Measurements from ENCODE around the gene DEPDC1B. TPM values are rescaled to one million over a fixed set of nuclear protein-coding genes. Genes with fewer than 3 reads are reported as not detected.
"Not testable (repeated sequence)": the region's sequence is repeated elsewhere in the genome, so short reads cannot be mapped to it uniquely, and the experiment has no call there.

DEPDC1B gene
- total and polyA plus RNA-seq, 2 experiments from 2014 or later = 38.3 to 67.9 TPM

DNA sequence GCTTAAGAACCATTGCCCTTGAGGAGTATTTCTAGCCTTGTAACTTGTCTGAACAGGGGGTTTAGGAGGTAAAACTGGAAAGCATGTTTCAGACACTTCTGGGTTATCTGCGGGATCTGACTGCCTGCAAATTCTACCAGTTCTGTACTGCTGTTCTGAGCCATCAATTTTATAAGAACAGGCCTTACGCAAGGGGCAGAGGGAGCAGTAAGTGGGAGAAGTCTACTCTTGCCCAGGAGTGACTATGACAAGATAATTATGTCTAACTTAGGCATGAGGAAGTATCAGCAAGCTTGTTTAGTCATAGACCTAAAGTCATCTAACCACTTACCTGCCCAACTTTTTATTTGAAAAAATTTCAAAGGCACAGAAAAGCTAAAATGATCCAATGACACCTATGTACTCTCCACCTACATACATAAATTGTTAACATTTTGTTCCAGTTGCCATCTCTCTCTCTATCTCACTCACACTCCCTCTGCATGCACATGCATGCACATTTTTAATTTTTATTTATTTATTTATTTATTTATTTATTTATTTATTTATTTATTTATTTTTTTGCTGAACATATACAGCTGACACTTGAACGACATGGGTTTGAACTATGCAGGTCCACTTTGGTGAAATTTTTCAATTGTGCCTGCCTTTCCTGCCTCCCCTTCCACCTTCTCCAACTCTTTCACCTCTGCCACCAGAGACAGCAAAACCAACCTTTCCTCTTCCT, 18.4 kb upstream of the DEPDC1B start:
- no peak for ATAC-seq

DNA sequence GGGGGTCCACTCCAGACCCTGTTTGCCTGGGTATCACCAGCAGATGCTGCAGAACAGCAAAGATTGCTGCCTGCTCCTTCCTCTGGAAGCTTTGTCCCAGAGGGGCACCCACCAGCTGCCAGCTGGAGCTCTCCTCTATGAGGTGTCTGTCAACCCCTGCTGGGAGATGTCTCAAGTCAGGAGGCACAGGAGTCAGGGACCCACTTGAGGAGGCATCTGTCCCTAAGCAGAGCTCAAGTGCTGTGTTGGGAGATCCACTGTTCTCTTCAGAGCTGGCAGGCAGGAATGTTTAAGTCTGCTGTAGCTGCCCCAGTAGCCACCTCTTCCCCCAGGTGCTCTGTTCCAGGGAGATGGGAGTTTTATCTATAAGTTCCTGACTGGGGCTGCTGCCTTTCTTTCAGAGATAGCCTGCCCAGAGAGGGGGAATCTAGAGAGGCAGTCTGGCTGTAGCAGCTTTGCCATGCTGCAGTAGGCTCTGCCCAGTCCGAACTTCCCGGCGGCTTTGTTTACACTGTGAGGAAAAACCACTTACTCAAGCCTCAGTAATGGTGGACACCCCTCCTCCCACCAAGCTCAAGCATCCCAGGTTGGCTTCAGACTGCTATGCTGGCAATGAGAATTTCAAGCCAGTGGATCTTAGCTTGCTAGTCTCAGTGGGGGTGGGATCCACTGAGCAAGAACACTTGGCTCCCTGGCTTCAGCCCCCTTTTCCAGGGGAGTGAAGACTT, 15.4 kb upstream of the DEPDC1B start:
- not testable (repeated sequence) for DNase-seq (ENCODE audit: low spot score); H3K4me3 Mint-ChIP-seq; H3F3A ChIP-seq (replicated peaks; ENCODE audit: low read depth); H3K79me2 ChIP-seq (replicated peaks; ENCODE audit: insufficient read depth); H3K36me3 ChIP-seq (ENCODE audit: insufficient read depth); H3K4me2 ChIP-seq; H3K4me3 ChIP-seq; H3K9me2 ChIP-seq (ENCODE audit: insufficient read depth); H2AFZ ChIP-seq; H3K27me3 Mint-ChIP-seq (ENCODE audit: insufficient read depth, low read depth, poor library complexity); ATAC-seq; H4K20me1 ChIP-seq (replicated peaks; ENCODE audit: insufficient read depth); H3K27me3 ChIP-seq (ENCODE audit: insufficient read depth); H3K36me3 Mint-ChIP-seq (ENCODE audit: low read depth); H3K27ac ChIP-seq (ENCODE audit: low read depth); H3K4me1 ChIP-seq (ENCODE audit: insufficient read depth); H3K27ac Mint-ChIP-seq; H3K4me1 Mint-ChIP-seq
- H3K9me3 Mint-ChIP-seq = peaks cover 11% of the 10 kb centered on the region

More for the DNA sequence above, 18.4 kb upstream of the DEPDC1B start:
- Histone ChIP-seq H3K27ac (ENCODE audit: low read depth) (no peak overlapping the region), H3K4me2 (no peak overlapping the region), H3K36me3 (ENCODE audit: insufficient read depth) (no peaks in the 10 kb centered on the region), H3K27me3 (ENCODE audit: insufficient read depth) (no peaks in the 10 kb centered on the region), H3F3A (replicated peaks; ENCODE audit: low read depth) (no peaks in the 10 kb centered on the region), H3K9me2 (ENCODE audit: insufficient read depth) (no peaks in the 10 kb centered on the region), H3K4me1 (ENCODE audit: insufficient read depth) (no peaks in the 10 kb centered on the region), H2AFZ (0 out of 2 replicates have a peak overlapping the region, but pooled peaks have one; percentile 43), H4K20me1 (replicated peaks; ENCODE audit: insufficient read depth) (no peaks in the 10 kb centered on the region), H3K4me3 (no peak overlapping the region), H3K79me2 (replicated peaks; ENCODE audit: insufficient read depth) (no peaks in the 10 kb centered on the region)
- no peak for DNase-seq (ENCODE audit: low spot score)
- H3K36me3 Mint-ChIP-seq (ENCODE audit: low read depth) = peaks cover 4% of the 10 kb centered on the region; the same call in 1 of the 3 replicates
- TF ChIP-seq JUNB (IDR thresholded peaks at IDR 0.05; ENCODE audit: unreplicated experiment) = no peak
- TF ChIP-seq CREB1 (CRISPR knock-in tag; IDR thresholded peaks at IDR 0.05; ENCODE audit: low read depth) = no peak
- TF ChIP-seq, protein P1, sequence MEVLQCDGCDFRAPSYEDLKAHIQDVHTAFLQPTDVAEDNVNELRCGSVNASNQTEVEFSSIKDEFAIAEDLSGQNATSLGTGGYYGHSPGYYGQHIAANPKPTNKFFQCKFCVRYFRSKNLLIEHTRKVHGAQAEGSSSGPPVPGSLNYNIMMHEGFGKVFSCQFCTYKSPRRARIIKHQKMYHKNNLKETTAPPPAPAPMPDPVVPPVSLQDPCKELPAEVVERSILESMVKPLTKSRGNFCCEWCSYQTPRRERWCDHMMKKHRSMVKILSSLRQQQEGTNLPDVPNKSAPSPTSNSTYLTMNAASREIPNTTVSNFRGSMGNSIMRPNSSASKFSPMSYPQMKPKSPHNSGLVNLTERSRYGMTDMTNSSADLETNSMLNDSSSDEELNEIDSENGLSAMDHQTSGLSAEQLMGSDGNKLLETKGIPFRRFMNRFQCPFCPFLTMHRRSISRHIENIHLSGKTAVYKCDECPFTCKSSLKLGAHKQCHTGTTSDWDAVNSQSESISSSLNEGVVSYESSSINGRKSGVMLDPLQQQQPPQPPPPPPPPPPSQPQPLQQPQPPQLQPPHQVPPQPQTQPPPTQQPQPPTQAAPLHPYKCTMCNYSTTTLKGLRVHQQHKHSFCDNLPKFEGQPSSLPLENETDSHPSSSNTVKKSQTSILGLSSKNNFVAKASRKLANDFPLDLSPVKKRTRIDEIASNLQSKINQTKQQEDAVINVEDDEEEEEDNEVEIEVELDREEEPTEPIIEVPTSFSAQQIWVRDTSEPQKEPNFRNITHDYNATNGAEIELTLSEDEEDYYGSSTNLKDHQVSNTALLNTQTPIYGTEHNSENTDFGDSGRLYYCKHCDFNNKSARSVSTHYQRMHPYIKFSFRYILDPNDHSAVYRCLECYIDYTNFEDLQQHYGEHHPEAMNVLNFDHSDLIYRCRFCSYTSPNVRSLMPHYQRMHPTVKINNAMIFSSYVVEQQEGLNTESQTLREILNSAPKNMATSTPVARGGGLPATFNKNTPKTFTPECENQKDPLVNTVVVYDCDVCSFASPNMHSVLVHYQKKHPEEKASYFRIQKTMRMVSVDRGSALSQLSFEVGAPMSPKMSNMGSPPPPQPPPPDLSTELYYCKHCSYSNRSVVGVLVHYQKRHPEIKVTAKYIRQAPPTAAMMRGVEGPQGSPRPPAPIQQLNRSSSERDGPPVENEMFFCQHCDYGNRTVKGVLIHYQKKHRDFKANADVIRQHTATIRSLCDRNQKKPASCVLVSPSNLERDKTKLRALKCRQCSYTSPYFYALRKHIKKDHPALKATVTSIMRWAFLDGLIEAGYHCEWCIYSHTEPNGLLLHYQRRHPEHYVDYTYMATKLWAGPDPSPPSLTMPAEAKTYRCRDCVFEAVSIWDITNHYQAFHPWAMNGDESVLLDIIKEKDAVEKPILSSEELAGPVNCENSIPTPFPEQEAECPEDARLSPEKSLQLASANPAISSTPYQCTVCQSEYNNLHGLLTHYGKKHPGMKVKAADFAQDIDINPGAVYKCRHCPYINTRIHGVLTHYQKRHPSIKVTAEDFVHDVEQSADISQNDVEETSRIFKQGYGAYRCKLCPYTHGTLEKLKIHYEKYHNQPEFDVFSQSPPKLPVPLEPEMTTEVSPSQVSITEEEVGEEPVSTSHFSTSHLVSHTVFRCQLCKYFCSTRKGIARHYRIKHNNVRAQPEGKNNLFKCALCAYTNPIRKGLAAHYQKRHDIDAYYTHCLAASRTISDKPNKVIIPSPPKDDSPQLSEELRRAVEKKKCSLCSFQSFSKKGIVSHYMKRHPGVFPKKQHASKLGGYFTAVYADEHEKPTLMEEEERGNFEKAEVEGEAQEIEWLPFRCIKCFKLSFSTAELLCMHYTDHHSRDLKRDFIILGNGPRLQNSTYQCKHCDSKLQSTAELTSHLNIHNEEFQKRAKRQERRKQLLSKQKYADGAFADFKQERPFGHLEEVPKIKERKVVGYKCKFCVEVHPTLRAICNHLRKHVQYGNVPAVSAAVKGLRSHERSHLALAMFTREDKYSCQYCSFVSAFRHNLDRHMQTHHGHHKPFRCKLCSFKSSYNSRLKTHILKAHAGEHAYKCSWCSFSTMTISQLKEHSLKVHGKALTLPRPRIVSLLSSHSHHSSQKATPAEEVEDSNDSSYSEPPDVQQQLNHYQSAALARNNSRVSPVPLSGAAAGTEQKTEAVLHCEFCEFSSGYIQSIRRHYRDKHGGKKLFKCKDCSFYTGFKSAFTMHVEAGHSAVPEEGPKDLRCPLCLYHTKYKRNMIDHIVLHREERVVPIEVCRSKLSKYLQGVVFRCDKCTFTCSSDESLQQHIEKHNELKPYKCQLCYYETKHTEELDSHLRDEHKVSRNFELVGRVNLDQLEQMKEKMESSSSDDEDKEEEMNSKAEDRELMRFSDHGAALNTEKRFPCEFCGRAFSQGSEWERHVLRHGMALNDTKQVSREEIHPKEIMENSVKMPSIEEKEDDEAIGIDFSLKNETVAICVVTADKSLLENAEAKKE (CRISPR knock-in tag; IDR thresholded peaks at IDR 0.05) = no peak
- no peaks in the 10 kb centered on the region for H3K27me3 Mint-ChIP-seq (ENCODE audit: insufficient read depth, low read depth, poor library complexity)
- H3K27ac Mint-ChIP-seq = no peak overlapping the region
- H3K4me1 Mint-ChIP-seq = peaks cover 2% of the 10 kb centered on the region; the same call in 2 of the 3 replicates
- H3K9me3 Mint-ChIP-seq = peaks cover 11% of the 10 kb centered on the region
- H3K4me3 Mint-ChIP-seq = no peak overlapping the region

All from GM23338 (cell line).